ENCODE data around the gene PCDHGA11.
"Not testable (repeated sequence)": the region's sequence is repeated elsewhere in the genome, so short reads cannot be mapped to it uniquely, and the experiment has no call there.

The PCDHGA11 gene

DNA sequence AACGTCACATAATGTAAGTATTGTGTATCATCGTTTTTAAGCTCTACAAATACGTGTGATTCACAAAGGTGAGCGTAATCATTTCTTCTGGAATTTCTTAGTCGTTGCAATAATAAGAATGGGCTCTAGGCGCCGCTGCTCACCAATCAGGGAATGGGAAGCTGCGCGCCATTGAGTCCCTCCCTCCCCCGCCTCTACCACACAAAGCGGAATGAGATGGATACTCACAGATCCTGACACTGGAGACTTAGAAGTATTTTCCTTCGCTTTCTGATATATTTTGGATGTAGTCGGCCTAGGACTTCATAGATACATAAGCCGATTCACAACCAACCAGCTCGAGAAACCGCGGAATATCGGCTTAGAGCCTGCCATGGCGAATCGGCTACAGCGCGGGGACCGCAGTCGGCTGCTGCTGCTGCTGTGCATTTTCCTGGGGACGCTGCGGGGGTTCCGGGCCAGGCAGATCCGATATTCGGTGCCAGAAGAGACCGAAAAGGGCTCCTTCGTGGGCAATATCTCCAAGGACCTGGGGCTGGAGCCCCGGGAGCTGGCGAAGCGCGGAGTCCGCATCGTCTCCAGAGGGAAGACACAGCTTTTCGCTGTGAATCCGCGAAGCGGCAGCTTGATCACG lies at the start of gene PCDHGA11:
Gene PCDHGA11 (plus strand): TSS at position 197 of the 634 bp plus-strand sequence. CDS start 177 bp downstream, at position 374.
- DNase-seq = no peak

DNA sequence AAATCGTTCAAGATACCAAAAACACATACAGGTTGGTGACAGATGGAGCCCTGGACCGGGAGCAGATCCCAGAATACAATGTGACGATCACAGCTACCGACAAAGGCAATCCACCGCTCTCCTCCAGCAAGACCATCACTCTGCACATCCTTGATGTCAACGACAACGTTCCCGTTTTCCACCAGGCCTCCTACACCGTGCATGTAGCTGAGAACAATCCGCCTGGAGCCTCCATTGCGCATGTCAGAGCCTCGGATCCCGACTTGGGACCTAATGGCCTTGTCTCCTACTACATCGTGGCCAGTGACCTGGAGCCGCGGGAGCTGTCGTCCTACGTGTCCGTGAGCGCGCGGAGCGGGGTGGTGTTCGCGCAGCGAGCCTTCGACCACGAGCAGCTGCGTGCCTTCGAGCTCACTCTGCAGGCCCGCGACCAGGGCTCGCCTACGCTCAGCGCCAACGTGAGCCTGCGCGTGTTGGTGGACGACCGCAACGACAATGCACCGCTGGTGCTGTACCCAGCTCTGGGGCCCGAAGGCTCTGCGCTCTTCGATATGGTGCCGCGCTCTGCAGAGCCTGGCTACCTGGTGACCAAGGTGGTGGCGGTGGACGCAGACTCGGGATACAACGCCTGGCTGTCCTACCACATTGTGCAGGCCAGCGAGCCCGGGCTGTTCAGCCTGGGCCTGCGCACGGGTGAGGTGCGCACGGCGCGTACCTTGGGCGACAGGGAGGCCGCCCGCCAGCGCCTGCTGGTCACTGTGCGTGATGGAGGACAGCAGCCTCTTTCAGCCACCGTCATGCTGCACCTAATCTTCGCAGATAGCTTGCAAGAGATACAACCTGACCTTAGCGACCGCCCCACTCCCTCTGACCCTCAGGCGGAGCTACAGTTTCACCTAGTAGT lies 49.0 kb upstream of the PCDHGA11 start:
- no peak for DNase-seq

DNA sequence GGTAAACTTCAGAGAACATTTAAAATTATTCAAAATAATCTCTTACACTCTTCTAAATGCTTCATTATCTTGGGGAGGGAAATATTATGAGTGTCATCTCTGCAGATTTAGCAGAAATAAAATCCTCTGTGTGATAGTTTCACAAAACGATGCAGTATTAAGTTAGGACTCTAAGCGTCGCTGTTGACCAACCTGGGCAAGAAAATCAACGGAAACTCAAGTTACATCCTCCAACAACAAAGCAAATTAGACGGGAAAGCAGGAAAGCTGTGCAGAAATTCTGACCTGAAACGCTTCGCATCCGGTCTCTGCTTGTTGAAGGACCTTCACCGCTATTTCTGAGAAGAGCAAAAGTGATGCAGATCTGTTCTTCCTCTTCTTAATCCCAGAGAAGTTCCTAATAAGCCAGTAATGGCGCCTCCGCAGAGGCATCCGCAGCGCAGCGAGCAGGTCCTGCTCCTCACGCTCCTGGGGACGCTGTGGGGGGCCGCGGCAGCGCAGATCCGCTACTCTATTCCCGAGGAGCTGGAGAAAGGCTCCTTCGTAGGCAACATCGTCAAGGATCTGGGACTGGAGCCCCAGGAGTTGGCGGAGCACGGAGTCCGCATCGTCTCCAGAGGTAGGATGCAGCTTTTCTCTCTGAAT lies 47.1 kb upstream of the PCDHGA11 start, which contains the start of gene PCDHGA6:
Gene PCDHGA6 (plus strand): TSS at position 219 of the 645 bp plus-strand sequence. CDS start 193 bp downstream, at position 412.
- DNase-seq = no peak

DNA sequence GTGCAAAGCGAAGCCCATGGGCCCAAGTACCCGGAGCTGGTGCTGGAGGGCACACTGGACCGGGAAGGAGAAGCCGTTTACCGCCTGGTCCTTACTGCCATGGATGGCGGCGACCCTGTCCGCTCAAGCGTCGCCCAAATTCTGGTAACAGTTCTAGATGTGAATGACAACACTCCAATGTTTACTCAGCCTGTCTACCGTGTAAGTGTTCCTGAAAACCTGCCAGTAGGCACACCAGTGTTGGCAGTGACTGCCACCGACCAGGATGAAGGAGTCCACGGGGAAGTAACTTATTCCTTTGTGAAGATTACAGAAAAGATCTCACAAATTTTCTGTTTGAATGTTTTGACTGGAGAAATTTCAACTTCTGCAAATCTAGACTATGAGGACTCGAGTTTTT lies 46.2 kb upstream of the PCDHGA11 start:
- no peak for DNase-seq

DNA sequence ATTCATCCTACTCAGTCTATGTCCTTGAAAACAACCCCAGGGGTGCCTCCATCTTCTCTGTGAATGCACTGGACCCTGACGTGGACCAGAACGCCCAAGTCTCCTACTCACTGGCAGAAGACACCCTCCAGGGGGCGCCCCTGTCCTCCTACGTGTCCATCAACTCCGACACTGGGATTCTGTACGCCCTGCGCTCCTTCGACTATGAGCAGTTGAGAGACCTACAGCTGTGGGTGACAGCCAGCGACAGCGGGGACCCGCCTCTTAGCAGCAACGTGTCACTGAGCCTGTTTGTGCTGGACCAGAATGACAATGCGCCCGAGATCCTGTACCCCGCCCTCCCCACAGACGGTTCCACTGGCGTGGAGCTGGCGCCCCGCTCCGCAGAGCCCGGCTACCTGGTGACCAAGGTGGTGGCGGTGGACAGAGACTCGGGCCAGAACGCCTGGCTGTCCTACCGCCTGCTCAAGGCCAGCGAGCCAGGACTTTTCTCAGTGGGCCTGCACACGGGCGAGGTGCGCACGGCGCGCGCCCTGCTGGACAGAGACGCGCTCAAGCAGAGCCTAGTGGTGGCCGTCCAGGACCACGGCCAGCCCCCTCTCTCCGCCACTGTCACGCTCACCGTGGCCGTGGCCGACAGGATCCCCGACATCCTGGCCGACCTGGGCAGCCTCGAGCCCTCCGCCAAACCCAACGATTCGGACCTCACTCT lies 45.3 kb upstream of the PCDHGA11 start:
- DNase-seq = not testable (repeated sequence)

DNA sequence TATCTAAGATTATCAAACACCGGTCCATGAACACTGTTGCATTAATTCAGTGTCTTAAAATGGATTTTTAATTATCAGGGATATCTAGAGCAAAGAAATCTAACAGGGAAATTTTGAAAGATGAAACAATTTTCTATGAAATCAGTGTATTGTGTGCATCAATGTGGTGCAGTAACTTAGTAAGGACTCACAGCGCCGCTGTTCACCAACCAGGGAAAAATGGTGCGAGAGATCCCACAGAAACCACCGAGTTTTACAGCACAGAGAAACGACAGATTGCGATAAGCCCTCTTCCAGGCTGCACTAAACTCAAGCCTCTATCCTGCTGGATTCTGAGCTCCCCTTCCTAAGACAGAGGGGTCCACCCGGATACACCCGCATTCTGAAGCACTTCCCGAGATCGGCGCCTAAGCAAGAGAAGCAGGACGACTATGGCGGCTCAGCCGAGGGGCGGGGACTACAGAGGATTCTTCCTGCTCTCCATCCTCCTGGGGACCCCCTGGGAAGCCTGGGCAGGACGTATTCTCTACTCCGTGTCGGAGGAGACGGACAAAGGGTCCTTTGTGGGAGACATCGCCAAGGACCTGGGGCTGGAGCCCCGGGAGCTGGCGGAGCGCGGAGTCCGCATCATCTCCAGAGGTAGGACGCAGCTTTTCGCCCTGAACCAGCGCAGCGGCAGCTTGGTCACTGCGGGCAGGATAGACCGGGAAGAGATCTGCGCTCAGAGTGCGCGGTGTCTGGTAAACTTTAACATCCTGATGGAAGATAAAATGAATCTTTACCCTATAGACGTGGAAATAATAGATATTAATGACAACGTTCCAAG lies 38.2 kb upstream of the PCDHGA11 start, which contains the start of gene PCDHGA7:
Gene PCDHGA7 (plus strand): TSS at position 274 of the 826 bp plus-strand sequence. CDS start 158 bp downstream, at position 432.
- no peak for DNase-seq

DNA sequence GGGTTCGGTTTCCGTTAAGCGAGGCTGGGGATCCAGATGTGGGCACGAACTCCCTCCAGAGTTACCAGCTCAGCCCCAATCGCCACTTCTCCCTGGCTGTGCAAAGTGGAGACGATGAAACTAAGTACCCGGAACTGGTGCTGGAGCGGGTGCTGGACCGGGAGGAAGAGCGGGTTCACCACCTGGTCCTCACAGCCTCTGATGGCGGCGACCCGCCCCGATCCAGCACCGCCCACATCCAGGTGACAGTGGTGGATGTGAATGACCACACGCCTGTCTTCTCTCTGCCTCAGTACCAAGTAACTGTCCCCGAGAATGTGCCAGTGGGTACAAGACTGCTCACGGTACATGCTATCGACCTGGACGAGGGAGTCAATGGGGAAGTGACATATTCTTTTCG lies 37.5 kb upstream of the PCDHGA11 start:
- no peak for DNase-seq

DNA sequence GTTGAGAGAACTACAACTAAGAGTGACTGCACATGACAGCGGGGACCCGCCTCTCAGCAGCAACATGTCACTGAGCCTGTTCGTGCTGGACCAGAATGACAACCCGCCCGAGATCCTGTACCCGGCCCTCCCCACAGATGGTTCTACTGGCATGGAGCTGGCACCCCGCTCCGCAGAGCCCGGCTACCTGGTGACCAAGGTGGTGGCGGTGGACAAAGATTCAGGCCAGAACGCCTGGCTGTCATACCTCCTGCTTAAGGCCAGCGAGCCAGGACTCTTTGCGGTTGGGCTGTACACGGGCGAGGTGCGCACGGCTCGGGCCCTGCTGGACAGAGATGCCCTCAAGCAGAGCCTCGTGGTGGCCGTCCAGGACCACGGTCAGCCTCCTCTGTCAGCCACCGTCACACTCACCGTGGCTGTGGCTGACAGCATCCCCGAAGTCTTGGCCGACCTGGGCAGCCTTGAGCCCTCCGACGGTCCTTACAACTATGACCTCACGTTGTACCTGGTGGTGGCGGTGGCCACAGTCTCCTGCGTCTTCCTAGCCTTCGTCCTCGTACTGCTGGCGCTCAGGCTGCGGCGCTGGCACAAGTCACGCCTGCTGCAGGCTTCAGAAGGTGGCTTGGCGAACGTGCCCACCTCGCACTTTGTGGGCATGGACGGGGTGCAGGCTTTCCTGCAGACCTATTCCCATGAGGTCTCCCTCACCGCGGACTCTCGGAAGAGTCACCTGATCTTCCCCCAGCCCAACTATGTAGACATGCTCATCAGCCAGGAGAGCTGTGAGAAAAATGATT lies 36.2 kb upstream of the PCDHGA11 start:
- no peak for DNase-seq

DNA sequence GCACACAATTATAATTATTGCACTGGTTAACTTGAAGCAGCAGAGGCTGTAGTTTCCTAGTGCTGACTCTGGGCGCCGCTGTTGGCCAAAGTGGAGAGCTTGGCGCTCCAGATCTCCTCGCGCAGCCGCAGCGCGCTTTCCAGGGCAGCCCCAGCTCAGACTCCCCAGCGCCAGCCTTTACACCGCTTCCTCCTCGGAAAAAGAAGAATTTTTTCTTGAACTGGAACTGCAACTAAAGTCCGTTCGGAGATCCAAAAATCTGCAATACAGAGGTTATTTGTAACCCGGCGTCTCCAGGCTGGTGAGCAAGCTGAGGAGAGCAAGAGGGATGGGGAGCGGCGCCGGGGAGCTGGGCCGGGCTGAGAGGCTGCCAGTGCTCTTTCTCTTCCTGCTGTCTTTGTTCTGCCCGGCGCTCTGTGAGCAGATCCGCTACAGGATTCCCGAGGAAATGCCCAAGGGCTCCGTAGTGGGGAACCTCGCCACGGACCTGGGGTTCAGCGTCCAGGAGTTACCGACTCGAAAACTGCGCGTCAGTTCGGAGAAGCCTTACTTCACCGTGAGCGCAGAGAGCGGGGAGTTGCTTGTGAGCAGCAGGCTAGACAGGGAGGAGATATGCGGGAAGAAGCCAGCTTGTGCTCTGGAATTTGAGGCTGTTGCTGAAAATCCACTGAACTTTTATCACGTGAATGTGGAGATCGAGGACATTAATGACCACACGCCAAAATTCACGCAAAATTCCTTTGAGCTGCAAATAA lies 33.1 kb upstream of the PCDHGA11 start, which contains the start of gene PCDHGB4:
Gene PCDHGB4 (plus strand): TSS at position 142 of the 755 bp plus-strand sequence. CDS start 187 bp downstream, at position 329.
- not testable (repeated sequence) for DNase-seq

DNA sequence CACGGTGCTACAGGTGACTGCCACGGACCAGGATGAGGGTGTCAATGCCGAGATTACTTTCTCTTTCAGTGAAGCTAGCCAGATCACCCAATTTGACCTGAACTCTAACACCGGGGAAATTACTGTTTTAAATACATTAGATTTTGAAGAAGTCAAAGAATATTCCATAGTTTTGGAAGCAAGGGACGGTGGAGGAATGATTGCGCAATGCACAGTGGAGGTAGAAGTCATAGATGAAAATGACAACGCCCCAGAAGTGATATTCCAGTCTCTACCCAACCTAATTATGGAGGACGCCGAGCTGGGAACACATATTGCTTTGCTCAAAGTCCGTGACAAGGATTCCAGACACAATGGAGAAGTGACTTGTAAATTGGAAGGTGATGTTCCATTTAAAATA lies 32.2 kb upstream of the PCDHGA11 start:
- DNase-seq = no peak

DNA sequence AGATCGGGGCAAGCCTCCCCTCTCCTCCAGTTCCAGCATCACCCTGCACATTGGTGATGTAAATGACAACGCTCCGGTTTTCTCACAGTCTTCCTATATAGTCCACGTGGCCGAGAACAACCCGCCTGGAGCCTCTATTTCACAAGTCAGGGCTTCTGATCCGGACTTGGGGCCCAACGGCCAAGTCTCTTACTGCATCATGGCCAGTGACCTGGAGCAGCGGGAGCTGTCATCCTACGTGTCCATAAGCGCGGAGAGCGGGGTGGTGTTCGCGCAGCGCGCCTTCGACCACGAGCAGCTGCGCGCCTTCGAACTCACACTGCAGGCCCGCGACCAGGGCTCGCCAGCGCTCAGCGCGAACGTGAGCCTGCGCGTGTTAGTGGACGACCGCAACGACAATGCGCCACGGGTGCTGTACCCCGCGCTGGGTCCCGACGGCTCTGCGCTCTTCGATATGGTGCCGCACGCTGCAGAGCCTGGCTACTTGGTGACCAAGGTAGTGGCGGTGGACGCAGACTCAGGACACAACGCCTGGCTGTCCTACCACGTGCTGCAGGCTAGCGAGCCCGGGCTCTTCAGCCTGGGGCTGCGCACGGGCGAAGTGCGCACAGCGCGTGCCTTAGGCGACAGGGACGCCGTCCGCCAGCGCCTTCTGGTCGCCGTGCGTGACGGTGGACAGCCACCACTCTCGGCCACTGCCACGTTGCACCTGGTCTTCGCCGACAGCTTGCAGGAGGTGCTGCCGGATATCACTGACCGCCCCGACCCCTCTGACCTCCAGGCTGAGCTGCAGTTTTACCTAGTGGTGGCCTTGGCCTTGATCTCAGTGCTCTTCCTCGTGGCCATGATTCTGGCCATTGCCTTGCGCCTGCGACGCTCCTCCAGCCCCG lies 31.5 kb upstream of the PCDHGA11 start:
- DNase-seq = no peak

DNA sequence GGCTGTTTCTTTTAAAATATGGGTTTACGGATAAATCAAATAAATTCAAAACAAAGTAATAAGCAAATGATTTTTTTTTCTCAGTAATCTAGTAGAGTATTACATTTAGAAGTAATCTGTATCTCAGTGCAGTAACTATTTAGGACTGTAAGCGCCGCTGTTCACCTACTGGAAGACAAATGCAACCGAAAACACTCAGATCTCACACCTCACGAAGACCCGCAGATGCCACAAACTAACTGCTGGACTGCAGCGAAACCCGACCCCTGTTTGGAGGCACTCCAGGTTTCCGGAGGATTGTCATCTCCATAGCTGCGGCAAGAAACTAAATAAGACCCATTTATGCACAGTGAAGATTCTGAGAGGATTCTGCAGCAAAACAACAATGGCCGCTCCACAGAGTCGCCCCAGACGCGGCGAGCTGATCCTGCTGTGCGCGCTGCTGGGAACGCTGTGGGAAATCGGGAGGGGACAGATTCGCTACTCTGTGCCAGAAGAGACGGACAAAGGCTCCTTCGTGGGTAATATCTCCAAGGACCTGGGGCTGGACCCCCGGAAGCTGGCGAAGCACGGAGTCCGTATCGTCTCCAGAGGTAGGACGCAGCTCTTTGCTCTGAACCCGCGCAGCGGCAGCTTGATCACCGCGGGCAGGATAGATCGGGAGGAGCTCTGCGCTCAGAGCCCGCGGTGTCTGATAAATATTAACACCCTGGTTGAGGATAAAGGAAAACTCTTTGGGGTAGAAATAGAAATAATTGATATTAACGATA lies 28.2 kb upstream of the PCDHGA11 start, which contains the start of gene PCDHGA8:
Gene PCDHGA8 (plus strand): TSS at position 205 of the 770 bp plus-strand sequence. CDS start 181 bp downstream, at position 386.
- no peak for DNase-seq

DNA sequence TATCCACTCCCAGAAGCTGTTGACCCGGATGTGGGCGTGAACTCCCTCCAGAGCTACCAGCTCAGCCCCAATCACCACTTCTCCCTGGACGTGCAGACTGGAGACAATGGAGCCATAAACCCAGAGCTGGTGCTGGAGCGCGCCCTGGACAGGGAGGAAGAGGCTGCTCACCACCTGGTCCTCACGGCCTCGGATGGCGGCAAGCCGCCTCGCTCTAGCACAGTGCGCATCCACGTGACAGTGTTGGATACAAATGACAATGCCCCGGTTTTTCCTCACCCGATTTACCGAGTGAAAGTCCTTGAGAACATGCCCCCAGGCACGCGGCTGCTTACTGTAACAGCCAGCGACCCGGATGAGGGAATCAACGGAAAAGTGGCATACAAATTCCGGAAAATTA lies 27.6 kb upstream of the PCDHGA11 start:
- DNase-seq = no peak

DNA sequence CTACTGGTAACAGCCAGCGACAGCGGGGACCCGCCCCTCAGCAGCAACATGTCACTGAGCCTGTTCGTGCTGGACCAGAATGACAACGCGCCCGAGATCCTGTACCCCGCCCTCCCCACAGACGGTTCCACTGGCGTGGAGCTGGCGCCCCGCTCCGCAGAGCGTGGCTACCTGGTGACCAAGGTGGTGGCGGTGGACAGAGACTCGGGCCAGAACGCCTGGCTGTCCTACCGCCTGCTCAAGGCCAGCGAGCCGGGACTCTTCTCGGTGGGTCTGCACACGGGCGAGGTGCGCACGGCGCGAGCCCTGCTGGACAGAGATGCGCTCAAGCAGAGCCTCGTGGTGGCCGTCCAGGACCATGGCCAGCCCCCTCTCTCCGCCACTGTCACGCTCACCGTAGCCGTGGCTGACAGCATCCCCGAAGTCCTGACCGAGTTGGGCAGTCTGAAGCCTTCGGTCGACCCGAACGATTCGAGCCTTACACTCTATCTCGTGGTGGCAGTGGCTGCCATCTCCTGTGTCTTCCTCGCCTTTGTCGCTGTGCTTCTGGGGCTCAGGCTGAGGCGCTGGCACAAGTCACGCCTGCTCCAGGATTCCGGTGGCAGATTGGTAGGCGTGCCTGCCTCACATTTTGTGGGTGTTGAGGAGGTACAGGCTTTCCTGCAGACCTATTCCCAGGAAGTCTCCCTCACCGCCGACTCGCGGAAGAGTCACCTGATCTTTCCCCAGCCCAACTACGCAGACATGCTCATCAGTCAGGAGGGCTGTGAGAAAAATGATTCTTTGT lies 26.3 kb upstream of the PCDHGA11 start:
- DNase-seq = not testable (repeated sequence)

DNA sequence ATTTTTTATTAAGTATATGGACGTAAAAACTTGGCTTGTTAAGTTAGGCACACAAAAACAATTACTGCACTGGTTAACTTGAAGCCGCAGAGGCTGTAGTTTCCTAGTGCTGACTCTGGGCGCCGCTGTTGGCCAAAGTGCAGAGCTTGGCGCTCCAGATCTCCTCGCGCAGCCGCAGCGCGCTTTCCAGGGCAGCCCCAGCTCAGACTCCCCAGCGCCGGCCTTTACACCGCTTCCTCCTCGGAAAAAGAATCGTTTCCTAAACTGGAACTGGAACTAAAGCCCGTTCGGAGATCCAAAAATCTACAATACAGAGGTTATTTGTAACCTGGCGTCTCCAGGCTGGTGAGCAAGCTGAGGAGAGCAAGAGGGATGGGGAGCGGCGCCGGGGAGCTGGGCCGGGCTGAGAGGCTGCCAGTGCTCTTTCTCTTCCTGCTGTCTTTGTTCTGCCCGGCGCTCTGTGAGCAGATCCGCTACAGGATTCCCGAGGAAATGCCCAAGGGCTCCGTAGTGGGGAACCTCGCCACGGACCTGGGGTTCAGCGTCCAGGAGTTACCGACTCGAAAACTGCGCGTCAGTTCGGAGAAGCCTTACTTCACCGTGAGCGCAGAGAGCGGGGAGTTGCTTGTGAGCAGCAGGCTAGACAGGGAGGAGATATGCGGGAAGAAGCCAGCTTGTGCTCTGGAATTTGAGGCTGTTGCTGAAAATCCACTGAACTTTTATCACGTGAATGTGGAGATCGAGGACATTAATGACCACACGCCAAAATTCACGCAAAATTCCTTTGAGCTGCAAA lies 22.9 kb upstream of the PCDHGA11 start, which contains the start of gene PCDHGB5:
Gene PCDHGB5 (plus strand): TSS at position 192 of the 796 bp plus-strand sequence. CDS start 181 bp downstream, at position 373.
- DNase-seq = not testable (repeated sequence)

DNA sequence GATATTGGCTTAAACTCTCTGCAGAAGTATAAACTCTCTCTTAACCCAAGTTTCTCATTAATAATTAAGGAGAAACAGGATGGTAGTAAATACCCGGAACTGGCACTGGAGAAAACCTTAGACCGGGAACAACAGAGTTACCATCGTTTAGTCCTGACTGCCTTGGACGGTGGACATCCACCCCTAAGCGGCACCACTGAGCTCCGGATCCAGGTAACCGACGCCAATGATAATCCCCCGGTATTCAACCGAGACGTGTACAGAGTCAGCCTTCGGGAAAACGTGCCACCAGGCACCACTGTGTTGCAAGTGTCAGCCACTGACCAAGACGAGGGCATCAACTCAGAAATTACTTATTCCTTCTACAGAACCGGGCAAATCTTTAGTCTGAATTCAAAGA lies 22.2 kb upstream of the PCDHGA11 start:
- no peak for DNase-seq
